ENCODE measurements around the gene IL17RC. TPM values are rescaled to one million over a fixed set of nuclear protein-coding genes. Genes with fewer than 3 reads are reported as not detected.

IL17RC gene
- total and polyA plus RNA-seq, 2 donors (not counting 3 experiments of a cell fraction or from before 2014, with no cell fraction given) = 18.7 to 19.9 TPM

GRCh38 chr3:9902372-9903237, 14.3 kb upstream of the IL17RC start, which contains the start of gene IL17RE:
Gene IL17RE, plus strand, starts transcription at chr3:9902848. Its CDS starts 85 bp downstream, at chr3:9902933.
- H3K4me3 ChIP-seq (replicated peaks in 1 of 3; ENCODE audit: insufficient read depth in 1 of 3, low read depth in 1 of 3, low read length in 3 of 3) = no peak within 1 kb of the TSS
- ChIA-PET CTCF (interaction anchor here (0.6 to 1.9 kb wide), 9 partner anchors 9 to 420 kb away, joined by 3 to 7 read pairs (median 4); no protein-coding TSS in a partner anchor), POLR2A (interaction anchor here (0.7 kb wide), 1 partner anchor 11 kb away, joined by 7 read pairs; no protein-coding TSS in a partner anchor)
- no peaks in the 10 kb centered on the region for H3K9me1 ChIP-seq (replicated peaks; ENCODE audit: control insufficient read depth, extremely low read depth, insufficient read depth, low read length)
- H3K27ac ChIP-seq (ENCODE audit: insufficient read depth, low read depth, low read length) = peak within 1 kb of the TSS; percentile 53
- no peak for TF ChIP-seq CTCF (IDR thresholded peaks at IDR 0.05; ENCODE audit: extremely low read depth in 1 of 2, insufficient read depth in 1 of 2, low read depth in 1 of 2, low read length in 2 of 2)
- no peak for TF ChIP-seq MYC (IDR thresholded peaks at IDR 0.05; ENCODE audit: low read depth, low read length)
- no peak for TF ChIP-seq GATA2 (IDR thresholded peaks at IDR 0.05; ENCODE audit: insufficient read depth, insufficient read length, low read depth, low read length)
- no peak for TF ChIP-seq JUN (IDR thresholded peaks at IDR 0.05; ENCODE audit: borderline replicate concordance, insufficient read depth, insufficient read length, low read depth)
- TF ChIP-seq POLR2AphosphoS5 (IDR thresholded peaks at IDR 0.05; ENCODE audit: insufficient read depth, low read depth, low read length) = no peak
- no peak for TF ChIP-seq EZH2 (IDR thresholded peaks at IDR 0.05; ENCODE audit: borderline replicate concordance, low read depth, low read length, severe bottlenecking)
- TF ChIP-seq FOS (IDR thresholded peaks at IDR 0.05; ENCODE audit: borderline replicate concordance, insufficient read depth, low read length) = no peak
- no peak for TF ChIP-seq POLR2A (IDR thresholded peaks at IDR 0.05; ENCODE audit: low read depth, low read length)
- TF ChIP-seq, protein P1, sequence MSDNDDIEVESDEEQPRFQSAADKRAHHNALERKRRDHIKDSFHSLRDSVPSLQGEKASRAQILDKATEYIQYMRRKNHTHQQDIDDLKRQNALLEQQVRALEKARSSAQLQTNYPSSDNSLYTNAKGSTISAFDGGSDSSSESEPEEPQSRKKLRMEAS (IDR thresholded peaks at IDR 0.05; ENCODE audit: insufficient read depth, insufficient read length) = no peak
- H3K9me3 ChIP-seq (replicated peaks; ENCODE audit: control insufficient read depth, insufficient read depth, low read length) = no peaks in the 10 kb centered on the region
- intact Hi-C loops (cut with micrococcal nuclease) = loop anchor here (1.0 kb wide), 2 partner anchors 12 to 14 kb away; partner anchors contain the start of gene JAGN1
- DNase-seq (ENCODE audit: low read depth, low spot score) = no peak
- BruUV-seq (replicated peaks) = no TSS peak
- H3K79me2 ChIP-seq (ENCODE audit: control insufficient read depth, insufficient read depth, low read length) = no peaks in the 10 kb centered on the region
- H2AFZ ChIP-seq (ENCODE audit: low read depth, low read length) = peak within 1 kb of the TSS; percentile 13
- H3K9ac ChIP-seq (replicated peaks; ENCODE audit: extremely low read depth, insufficient read depth, low read length) = peak within 1 kb of the TSS; percentile 14
- peaks cover 35% of the 10 kb centered on the region for H3K4me1 ChIP-seq (ENCODE audit: control insufficient read depth, extremely low read depth, insufficient read depth, low read length)
- no peaks in the 10 kb centered on the region for H3K36me3 ChIP-seq (ENCODE audit: control insufficient read depth in 2 of 2, extremely low read depth in 1 of 2, insufficient read depth in 2 of 2, low read length in 2 of 2)
- H3K4me2 ChIP-seq (ENCODE audit: insufficient read depth, low read length) = peak within 1 kb of the TSS; percentile 38
- FAIRE-seq = no peak
- H4K20me1 ChIP-seq (replicated peaks; ENCODE audit: control insufficient read depth, extremely low read depth, insufficient read depth, low read length) = no peaks in the 10 kb centered on the region
- dilution Hi-C loops (cut with MboI; ENCODE audit: extremely low pct_ligation_motif_present, low sequenced_read_pairs) = no loop called here
- H3K27me3 ChIP-seq (ENCODE audit: control insufficient read depth in 2 of 2, insufficient read depth in 2 of 2, low read length in 2 of 2) = no peaks in the 10 kb centered on the region

Data from endothelial cell of umbilical vein (primary cell).